Glomerular visceral epithelial cell (primary cell): ENCODE results near the gene PMPCA.
"Not testable (repeated sequence)": the region's sequence is repeated elsewhere in the genome, so short reads cannot be mapped to it uniquely, and the experiment has no call there.

Source experiments
- DNase-seq: peaks from one replicate; pipeline ENCODE4 v3.0.0-alpha.2; 2016; ENCODE audit errors: extremely low spot score

The PMPCA gene

DNA sequence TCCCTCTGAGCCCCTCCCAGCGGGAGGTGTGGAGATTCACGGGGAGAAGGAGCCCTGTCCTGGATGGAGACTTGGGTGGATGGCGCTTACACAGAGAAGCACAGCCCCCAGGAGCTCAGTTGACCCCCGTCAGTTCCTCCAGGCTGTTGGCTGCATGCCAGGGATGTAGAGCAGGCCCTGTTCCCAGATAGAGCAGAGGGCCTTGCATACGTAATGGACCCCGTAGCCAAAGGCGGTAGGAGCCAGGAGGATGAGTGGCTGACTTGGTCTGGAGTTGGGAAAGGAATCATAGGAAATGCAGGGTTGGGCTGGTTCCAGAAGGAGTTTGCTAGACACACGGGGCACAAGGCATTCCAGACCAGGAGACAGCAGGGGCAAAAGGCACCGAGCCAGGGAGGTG is 2.5 kb downstream of the PMPCA start:
- DNase-seq, result no peak

DNA sequence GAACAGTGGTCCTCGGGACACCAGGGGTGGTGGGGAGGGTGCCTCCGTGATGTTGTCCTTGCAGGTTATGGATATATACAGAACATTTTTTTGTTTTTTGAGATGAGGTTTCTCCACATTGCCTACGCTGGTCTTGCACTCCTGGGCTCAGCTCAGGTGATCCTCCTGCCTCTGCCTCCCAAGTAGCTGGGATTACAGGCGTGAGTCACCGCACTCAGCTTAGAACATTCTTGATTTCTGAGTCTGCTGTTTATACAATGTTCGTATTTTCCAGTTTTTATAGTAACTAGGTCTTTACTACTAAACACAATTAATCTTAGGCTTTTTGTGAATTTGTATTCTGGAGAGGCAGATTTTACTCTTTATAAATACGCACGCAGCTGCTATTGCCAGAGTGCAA is 6.0 kb downstream of the PMPCA start:
- DNase-seq, result no peak

DNA sequence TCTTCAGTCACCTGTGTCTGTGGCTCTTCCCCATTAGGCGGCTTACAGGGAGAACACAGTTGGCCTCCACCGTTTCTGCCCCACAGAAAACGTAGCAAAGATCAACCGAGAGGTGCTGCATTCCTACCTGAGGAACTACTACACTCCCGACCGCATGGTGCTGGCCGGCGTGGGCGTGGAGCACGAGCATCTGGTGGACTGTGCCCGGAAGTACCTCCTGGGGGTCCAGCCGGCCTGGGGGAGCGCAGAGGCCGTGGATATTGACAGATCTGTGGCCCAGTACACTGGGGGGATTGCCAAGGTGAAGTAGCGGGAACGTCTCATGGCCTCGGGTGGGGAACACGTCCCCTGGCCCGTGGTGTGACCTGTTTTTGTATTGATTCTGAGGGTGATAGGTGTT is 6.5 kb downstream of the PMPCA start:
- DNase-seq, result no peak

GRCh38 chr9:136418182-136419091 is 8.0 kb downstream of the PMPCA start:
- no peak for DNase-seq

DNA sequence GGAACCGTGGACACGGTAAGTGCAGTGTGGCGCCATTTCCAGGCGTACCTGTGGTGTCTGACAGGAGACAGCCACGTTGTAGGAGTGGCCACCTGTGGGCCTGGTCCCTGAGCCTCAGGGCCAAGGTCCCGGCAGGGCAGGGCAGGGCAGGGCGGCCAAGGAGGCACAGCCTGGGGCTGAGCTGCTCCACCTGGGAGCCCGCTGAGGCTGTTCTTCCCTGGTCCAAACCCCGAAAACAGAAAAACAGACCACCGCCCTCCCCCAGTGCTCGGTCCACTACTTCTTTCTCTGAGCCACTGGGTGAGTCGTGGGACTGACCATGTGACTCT is 8.6 kb downstream of the PMPCA start:
- no peak for DNase-seq

GRCh38 chr9:136421791-136422190 is 11.3 kb downstream of the PMPCA start:
- no peak for DNase-seq

GRCh38 chr9:136422876-136423275 is 12.4 kb downstream of the PMPCA start:
- no peak for DNase-seq

- DNase-seq, result no peak
These were observed 13.1 kb downstream of the PMPCA start for GRCh38 chr9:136423432-136424146.

DNA sequence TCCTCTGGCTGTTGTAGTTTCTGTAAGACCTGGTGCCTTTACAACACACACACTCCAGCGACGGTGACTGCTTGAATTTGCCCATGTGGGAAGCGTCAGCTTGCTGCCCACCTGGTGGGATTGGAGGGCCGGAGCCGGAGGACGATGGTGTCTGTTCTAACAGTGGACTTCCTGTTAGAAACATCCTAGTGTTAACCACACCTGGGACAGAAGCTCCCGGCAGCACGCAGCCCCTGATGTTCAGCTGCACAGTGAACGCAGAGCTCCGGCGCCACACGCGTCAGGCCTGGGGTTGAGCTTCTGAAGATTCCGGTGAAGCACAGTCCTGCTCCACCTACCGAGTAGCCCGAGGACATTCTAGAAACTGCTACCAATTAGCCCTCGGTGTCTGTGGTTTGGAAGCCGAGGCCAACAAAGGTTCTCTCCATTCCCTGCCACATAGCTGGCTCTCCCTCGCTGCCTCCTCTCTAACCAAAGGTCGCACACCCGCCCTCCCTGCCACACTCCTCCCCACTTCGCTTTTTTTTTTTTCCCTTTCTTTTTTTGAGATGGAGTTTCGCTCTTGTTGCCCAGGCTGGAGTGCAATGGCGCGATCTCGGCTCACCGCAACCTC is 14.4 kb downstream of the PMPCA start:
- no peak for DNase-seq

DNA sequence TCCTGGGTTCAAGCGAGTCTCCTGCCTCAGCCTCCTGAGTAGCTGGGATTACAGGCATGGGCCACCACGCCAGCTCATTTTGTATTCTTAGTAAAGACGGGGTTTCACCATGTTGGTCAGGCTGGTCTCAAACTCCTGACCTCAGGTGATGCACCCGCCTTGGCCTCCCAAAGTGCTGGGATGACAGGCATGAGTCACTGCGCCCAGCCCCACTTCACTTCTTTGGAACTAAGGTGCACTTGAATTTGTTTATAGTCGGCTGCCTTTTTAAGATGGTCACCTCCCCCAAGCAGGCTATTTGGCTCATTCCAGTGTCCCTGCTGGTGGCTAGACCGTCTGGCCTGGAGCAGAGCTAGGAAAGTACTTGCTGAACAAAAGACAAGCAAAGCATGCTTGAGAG is 14.9 kb downstream of the PMPCA start:
- DNase-seq, result not testable (repeated sequence)

DNA sequence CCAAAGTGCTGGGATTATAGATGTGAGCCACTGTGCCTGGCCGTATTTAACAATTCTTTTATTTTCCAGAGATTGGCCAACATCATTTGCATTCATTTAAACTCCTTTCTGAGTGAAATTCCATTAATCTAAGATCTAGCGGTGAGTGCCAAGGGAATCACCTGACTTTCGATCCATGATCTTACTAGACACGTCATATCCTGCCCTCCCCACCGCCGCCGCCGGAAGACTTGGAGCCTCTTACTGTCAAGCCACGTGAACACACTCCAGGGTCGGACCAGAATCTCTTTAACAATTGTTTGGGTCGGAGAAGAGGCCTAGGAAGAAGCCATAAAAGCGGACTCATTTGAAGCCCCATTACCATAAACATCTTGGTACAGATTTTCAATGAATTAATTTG is 16.3 kb downstream of the PMPCA start:
- no peak for DNase-seq

DNA sequence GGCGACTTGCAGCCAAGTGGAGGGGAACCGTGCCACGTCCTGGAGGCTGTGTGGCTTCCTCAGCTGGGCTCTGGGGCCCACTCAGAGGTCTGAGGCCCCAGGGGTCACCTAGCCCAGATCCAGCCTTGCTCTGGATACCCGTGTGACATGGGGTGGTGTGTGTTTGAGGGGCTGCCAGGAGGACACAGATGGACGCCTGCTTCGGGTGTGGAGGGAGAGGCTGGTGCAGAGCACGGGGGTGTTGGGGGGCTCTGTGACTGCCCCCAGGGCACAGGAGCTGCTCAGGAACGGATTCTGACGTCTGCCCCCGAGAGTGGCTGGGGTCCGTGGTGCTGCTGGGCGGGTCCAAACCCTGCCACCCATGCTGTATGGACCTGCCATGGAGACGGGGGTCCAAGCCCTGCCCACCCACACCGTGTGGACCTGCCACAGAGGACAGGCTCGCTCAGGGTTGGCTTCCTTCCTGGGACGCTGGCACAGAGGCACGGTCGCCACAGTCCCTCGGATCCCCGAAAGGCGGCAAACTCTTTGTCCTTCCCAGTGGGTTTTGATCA is 18.7 kb downstream of the PMPCA start:
- DNase-seq, result no peak

- DNase-seq, result no peak
These were observed 19.4 kb downstream of the PMPCA start for GRCh38 chr9:136429683-136430491.

DNA sequence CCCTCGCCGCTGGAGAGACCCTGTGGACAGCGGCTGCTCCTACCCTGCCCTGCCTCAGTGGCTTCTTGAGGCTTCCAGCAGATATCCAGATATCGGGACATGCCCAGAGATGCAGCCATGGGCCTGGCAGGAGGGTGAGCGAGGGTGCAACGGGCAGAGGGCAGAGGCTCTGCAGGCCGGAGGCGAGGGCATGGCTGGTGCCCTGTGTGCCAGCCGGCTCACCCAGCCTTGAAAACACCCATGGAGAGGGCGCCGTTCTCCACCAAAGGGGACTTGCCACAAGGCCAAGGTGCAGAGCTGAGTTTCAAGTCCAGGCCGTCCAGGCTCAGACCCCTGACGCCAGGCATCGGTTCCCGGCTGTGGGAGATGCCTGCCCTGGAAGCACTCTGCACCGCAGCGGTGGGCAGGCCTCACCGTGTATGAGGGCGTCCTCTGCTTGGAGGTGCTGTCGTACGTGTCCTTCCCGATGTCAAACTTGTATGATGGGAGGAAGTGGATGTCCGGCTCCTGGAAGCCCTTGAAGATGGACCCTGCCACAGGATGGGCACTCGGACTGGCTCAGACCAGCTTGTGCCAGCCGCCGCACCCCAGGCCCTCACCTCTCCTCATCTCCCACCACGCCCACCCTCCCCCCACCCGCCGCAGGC is 20.3 kb downstream of the PMPCA start:
- DNase-seq, result no peak

DNA sequence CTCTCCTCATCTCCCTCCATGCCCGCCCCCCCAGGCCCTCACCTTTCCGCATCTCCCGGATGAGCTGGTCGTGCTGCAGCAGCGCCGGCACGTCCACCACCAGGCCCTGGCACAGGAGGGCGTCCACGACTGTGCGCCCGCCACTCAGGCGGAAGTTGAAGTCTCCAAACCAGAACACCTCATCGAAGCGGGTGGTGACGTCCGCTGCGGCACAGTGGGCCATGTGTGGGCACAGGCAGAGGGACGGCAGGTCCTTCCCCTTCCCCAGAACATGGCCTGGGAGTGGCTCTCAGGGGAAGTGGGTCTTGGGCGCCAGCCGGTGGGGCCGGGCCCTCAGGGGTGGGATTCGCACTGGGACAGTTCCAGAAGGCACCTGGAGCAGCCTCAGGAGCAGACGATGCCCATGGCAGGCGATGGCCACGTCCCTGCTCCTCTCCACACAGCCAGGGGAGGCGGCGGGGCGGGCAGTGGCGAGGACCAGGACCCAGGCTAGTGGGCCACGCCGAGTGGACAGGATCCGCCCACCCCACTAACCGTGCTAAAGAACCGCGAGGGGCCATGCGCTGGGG is 21.4 kb downstream of the PMPCA start:
- DNase-seq, result no peak

GRCh38 chr9:136432591-136432990 is 22.1 kb downstream of the PMPCA start:
- no peak for DNase-seq

- DNase-seq, result no peak
These were observed 22.7 kb downstream of the PMPCA start for GRCh38 chr9:136433043-136433715.

DNA sequence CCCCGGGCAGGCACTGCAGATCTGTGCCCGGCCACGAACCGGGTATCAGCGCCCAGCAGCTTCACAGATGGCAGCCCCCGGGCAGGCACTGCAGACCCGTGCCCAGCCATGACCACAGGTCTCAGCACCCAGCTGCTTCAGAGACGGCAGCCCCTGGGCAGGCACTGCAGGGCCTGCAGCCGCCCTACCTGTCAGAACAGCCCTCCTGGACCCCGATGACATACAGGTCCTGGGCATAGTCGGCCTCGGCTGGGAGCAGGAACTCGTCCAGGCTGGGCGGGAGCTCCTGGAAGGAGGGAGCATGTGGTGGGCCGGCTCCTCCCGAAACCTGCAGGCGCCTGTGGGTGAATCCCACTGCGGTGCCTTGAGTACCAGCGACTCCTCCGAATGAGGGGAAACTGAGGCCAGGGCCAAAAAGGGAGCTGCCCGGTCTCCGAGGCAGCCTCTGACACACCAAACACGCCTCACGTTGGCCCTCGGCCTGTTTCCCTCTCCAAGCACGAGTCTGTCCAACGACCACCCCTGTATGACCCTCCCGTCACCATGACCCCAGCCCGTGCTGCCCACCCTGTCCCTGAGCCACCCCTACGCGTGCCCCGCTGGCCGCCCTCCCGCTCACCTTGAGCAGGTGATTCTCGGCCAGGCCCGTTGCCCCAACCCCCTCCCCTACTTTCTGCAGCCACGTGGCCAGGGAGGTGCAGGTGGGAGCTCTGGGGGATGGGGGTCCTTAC is 23.6 kb downstream of the PMPCA start:
- DNase-seq, result no peak

- DNase-seq, result no peak
These were observed 24.2 kb downstream of the PMPCA start for GRCh38 chr9:136434580-136435169.
